ENCODE measurements around the gene FKRP.

Gene FKRP

GRCh38 chr19:46732172-46732938 is 13.5 kb upstream of the FKRP start:
- no peak for DNase-seq (ENCODE audit: low read depth)
- no peak for TF ChIP-seq CTCF (IDR thresholded peaks at IDR 0.05; ENCODE audit: low read depth, low read length, missing control alignments)
- H3K4me3 ChIP-seq (ENCODE audit: low read depth, low read length) = no peak overlapping the region

GRCh38 chr19:46732966-46733689 is 12.7 kb upstream of the FKRP start:
- H3K4me3 ChIP-seq (ENCODE audit: low read depth, low read length) = no peak overlapping the region

DNA sequence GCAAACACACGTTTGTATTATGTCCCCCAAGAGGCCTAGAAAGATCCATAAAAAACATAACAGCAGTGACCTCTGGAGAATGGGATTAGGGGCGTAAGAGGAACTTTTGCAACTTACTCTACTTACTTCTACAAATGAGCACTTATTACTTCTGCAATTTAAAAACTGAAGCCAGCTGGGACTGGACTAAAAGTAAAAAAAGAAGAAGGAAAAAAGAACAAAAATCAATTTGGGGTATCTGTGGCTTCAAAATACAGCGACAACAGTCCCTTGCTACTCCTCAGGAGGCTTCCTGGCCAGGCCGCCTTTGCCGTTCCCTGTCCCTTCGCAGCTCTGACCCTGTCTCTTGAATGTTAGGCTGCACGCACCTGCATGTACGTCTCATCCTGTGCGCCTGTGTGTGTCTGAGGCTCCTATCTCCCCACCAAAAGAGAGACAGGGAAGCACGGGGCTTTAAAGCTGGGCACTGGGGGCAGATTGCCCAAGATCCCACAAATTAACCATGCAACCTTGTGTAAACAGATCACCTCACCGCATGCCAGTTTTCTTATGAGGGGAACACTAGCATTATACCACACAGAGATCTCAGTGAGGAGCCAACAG is 12.1 kb upstream of the FKRP start:
- H3K4me3 ChIP-seq (ENCODE audit: low read depth, low read length) = no peak overlapping the region
- DNase-seq (ENCODE audit: low read depth) = no peak
- TF ChIP-seq CTCF (IDR thresholded peaks at IDR 0.05; ENCODE audit: low read depth, low read length, missing control alignments) = no peak

More at GRCh38 chr19:46732966-46733689, 12.7 kb upstream of the FKRP start:
- no peak for DNase-seq (ENCODE audit: low read depth)
- no peak for TF ChIP-seq CTCF (IDR thresholded peaks at IDR 0.05; ENCODE audit: low read depth, low read length, missing control alignments)

GRCh38 chr19:46736531-46737297 is 9.1 kb upstream of the FKRP start:
- DNase-seq (ENCODE audit: low read depth) = no peak
- no peak overlapping the region for H3K4me3 ChIP-seq (ENCODE audit: low read depth, low read length)
- TF ChIP-seq CTCF (IDR thresholded peaks at IDR 0.05; ENCODE audit: low read depth, low read length, missing control alignments) = no peak

DNA sequence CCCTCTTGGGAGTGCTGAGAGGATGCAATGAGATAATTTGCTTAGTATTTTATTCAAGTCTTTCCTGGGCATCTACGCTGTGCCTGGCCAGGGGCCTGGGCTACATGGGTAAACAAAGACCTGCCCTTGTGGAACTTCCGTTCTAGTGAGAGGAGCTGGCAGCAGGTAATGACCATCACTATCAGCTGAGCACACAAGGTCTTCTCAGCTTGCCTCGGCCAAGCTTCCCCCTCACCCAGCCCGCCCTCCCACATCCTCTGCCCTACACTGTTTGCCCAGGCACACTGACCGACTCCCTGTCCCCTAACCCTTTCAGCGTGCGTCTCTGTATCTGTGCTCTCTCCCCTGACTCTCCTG is 8.6 kb upstream of the FKRP start:
- no peak for DNase-seq (ENCODE audit: low read depth)
- no peak for TF ChIP-seq CTCF (IDR thresholded peaks at IDR 0.05; ENCODE audit: low read depth, low read length, missing control alignments)
- H3K4me3 ChIP-seq (ENCODE audit: low read depth, low read length) = no peak overlapping the region

DNA sequence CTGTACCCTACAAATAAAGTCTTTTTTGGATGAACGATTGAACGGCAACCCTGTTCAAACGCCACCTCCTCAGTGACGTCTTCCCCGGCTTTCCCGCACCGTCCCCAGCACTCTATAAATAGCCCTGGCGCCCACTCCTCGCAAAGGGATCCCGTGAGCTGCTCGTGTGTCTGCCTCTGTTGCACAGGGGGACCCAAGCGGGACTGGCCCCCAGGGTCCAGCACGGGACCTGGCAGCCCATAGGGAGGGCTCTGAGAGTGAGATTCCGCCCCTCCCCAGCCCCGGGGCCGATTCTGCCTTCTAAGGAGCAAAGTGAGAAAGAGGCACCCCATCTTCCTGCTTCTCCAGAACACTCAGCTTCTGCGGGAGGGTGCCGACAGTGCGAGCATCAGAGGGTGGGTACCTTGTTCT is 8.1 kb upstream of the FKRP start:
- no peak for DNase-seq (ENCODE audit: low read depth)
- H3K4me3 ChIP-seq (ENCODE audit: low read depth, low read length) = no peak overlapping the region
- TF ChIP-seq CTCF (IDR thresholded peaks at IDR 0.05; ENCODE audit: low read depth, low read length, missing control alignments) = no peak

All from GM12864 (cell line).